ENCODE data around the gene CELSR1.

CELSR1 gene

DNA sequence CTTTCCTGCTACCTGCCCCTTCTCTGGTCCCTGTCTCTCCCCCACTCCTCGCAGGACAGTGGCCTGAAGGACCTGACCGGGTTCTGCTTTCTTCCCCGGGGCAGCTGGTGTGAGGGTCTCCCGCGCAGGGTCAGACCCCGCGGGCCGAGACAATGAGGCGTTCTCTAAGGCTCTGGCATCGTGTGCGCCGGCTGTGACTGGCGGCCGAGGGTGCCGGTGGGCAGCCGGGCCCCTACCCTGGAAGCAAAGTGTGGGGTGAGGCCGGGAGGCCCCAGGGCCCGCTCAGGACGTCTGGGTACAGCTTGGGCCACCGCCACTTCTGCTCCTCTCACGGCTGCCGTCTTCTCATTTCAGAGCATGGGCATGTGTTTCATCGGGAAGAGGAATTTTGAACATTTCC is 185.7 kb downstream of the CELSR1 start:
- DNase-seq (no peak), ATAC-seq (no peak)
- H3K36me3 Mint-ChIP-seq (ENCODE audit: low read depth) = peaks cover 37% of the 10 kb centered on the region
- H3K27me3 Mint-ChIP-seq = no peaks in the 10 kb centered on the region
- no peak overlapping the region for H3K4me3 Mint-ChIP-seq
- H3K27ac Mint-ChIP-seq = no peak overlapping the region
- no peaks in the 10 kb centered on the region for H3K9me3 Mint-ChIP-seq
- peaks cover 3% of the 10 kb centered on the region for H3K4me1 Mint-ChIP-seq

- Mint-ChIP-seq H3K4me1 (peaks cover 3% of the 10 kb centered on the region), H3K27me3 (no peaks in the 10 kb centered on the region), H3K9me3 (no peaks in the 10 kb centered on the region), H3K27ac (no peak overlapping the region), H3K36me3 (ENCODE audit: low read depth) (peaks cover 41% of the 10 kb centered on the region), H3K4me3 (no peak overlapping the region)
- ATAC-seq = no peak
- no peak for DNase-seq
These were observed 186.2 kb downstream of the CELSR1 start for GRCh38 chr22:46351131-46351735.

- Mint-ChIP-seq H3K4me3 (no peak overlapping the region), H3K9me3 (no peaks in the 10 kb centered on the region), H3K4me1 (peaks cover 3% of the 10 kb centered on the region), H3K27ac (no peak overlapping the region), H3K27me3 (no peaks in the 10 kb centered on the region), H3K36me3 (ENCODE audit: low read depth) (peaks cover 47% of the 10 kb centered on the region)
- ATAC-seq = no peak
- no peak for DNase-seq
These were observed 186.8 kb downstream of the CELSR1 start for GRCh38 chr22:46350646-46351045.

DNA sequence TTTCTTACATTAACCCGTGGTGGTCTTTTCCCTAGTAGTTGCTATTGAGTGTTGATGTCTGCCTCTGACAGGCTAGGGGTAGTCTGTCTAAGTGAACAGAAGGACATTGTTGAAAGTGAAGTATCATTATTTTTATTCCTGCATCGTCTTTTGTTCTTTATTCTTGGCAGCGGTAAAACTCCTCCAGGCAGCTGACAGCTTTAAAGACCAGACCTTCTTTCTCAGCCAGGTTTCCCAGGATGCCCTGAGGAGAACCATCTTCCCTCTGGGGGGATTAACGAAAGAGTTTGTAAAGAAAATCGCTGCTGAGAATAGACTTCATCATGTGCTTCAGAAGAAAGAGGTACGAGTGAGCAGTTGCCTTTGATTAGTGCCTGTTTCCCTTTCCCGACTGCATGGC is 187.3 kb downstream of the CELSR1 start:
- H3K4me1 Mint-ChIP-seq = peaks cover 3% of the 10 kb centered on the region
- peaks cover 47% of the 10 kb centered on the region for H3K36me3 Mint-ChIP-seq (ENCODE audit: low read depth)
- H3K4me3 Mint-ChIP-seq = no peak overlapping the region
- H3K27ac Mint-ChIP-seq = no peak overlapping the region
- ATAC-seq (no peak), DNase-seq (no peak)
- H3K9me3 Mint-ChIP-seq = no peaks in the 10 kb centered on the region
- no peaks in the 10 kb centered on the region for H3K27me3 Mint-ChIP-seq

DNA sequence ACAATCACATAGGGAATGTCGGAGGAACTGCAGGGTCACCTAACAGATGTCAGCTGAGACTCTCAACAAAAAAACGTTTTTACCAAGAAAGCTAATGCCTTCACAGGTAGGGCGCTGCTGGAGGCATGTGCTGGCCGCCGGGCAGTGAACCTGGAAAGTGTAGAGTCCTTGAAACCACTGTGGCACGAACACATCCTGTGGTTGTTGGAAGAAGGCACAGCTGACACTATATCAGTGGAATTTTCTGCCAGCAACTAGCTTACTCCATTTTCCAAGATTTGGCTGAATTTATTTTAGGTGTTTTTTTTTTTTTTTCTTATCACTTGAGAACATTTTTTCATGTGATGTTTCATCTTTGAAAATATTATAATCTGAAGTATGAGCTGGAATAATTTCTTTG is 187.7 kb downstream of the CELSR1 start:
- DNase-seq = no peak
- peaks cover 49% of the 10 kb centered on the region for H3K36me3 Mint-ChIP-seq (ENCODE audit: low read depth)
- no peak for ATAC-seq

GRCh38 chr22:46349238-46349637 is 188.2 kb downstream of the CELSR1 start:
- Mint-ChIP-seq H3K36me3 (ENCODE audit: low read depth) (peaks cover 53% of the 10 kb centered on the region), H3K9me3 (no peaks in the 10 kb centered on the region), H3K27ac (no peak overlapping the region), H3K4me1 (peaks cover 3% of the 10 kb centered on the region), H3K4me3 (no peak overlapping the region), H3K27me3 (no peaks in the 10 kb centered on the region)
- ATAC-seq = no peak
- no peak for DNase-seq

More for the DNA sequence above, 187.7 kb downstream of the CELSR1 start:
- Mint-ChIP-seq H3K4me1 (peaks cover 3% of the 10 kb centered on the region), H3K4me3 (no peak overlapping the region), H3K27me3 (no peaks in the 10 kb centered on the region), H3K9me3 (no peaks in the 10 kb centered on the region), H3K27ac (no peak overlapping the region)

DNA sequence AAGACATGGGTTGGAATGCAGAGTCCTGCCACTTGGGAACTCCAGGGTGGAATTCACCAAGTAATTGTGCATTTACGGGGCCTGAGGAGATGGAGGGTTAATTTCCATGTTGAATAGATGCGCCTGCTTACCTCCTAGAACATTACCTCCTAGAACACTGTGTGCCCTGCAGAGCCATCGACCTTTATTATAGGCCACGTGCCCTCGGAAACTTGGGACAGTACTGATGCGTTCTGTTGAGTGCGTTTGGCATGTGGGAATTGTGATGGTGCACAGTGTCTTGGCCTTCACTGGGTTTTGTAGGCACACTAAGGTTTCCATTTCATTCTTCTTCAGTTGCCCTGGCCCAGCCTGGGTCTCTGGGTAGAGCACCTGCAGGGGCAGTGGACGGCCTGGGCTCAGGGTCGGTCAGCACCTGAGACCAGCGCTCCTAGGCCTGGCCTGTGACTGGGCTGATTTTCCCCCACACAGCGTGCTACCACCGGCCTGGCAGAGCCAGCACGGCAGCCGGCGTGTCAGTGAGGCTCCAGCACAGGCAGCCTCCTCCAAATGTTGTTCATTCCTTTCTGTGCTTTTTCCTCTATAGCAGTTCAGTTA is 189.2 kb downstream of the CELSR1 start:
- ATAC-seq = no peak
- Mint-ChIP-seq H3K27me3 (no peaks in the 10 kb centered on the region), H3K36me3 (ENCODE audit: low read depth) (peaks cover 53% of the 10 kb centered on the region), H3K4me3 (no peak overlapping the region), H3K4me1 (peaks cover 3% of the 10 kb centered on the region), H3K9me3 (no peaks in the 10 kb centered on the region), H3K27ac (no peak overlapping the region)
- DNase-seq = no peak

DNA sequence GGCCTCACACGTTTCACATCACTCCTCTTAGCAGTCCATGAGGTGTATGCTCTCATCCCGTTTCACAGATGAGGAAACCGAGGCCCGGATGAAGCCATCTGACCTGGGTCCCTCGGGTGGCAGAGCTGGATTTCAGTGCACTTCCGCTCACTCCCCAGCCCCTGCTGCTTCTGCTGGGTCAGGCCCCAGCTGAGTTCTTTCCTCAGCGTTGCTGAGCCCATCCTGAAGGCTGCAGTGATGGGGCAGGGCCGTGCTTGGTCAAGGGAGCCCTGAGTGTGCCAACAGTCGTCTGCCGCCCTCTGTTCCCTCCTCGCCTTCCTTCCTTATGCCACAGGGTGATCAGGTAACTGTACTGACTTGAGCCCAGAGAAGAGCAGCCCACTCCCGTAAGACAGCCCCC is 189.8 kb downstream of the CELSR1 start:
- Mint-ChIP-seq H3K4me1 (peaks cover under 1% of the 10 kb centered on the region), H3K27me3 (no peaks in the 10 kb centered on the region), H3K36me3 (ENCODE audit: low read depth) (peaks cover 56% of the 10 kb centered on the region), H3K27ac (no peak overlapping the region), H3K4me3 (no peak overlapping the region), H3K9me3 (no peaks in the 10 kb centered on the region)
- ATAC-seq (no peak), DNase-seq (no peak)

DNA sequence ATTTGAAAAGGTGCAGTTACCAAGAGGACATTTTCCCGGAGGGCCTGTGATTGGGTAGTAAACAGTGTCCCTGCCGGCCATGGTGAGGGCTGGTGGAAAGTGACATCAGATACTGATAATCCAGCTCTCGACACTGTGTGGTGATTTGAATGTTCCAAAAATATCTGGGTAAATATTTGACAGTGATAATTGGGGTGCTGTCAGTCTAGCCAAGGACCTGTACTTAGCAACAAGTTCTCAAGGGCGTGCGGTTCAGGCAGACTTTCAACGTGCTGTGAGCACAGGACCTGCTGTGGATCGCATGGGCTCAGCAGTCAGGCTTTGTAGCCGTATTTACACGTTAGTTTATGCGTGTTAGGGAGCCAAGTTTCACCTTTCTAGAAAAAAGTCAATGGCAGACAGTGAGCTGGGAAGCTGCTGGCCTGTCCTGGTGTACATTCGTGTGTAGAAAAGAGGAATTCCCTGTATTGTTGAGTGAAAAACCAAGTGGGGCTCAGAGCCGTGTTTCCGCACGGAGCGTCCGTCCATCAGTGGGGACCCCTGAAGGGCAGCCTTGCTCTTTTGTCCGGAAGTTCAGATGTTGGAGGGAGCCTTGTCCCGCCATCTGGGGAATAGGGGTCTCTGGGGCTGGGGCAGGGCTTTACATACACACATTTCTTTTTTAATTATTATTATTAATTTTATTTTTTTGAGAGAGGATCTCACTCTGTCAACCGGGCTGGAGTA is 190.6 kb downstream of the CELSR1 start:
- DNase-seq (no peak), ATAC-seq (no peak)
- Mint-ChIP-seq H3K9me3 (no peaks in the 10 kb centered on the region), H3K4me3 (no peak overlapping the region), H3K36me3 (ENCODE audit: low read depth) (peaks cover 52% of the 10 kb centered on the region), H3K27ac (no peak overlapping the region), H3K27me3 (no peaks in the 10 kb centered on the region), H3K4me1 (no peaks in the 10 kb centered on the region)

DNA sequence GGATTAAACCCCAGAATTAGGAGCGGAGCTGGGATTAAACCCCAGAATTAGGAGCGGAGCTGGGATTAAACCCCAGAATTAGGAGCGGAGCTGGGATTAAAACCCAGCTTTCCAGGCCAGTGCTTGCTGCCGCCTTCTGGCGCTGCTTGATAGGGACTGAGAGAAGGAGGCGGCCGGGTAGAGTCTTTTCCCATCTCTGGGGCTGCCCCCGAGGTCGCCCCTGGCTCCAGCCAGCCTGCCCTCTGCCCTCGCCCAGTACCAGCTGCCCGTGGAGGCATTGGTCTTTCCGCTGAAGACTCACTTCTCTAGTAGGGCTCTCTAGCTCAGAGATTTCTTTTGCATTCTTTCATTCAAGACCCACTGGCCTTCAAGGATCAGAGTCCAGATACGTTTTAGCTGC is 196.7 kb downstream of the CELSR1 start:
- H3K4me1 Mint-ChIP-seq = peaks cover 26% of the 10 kb centered on the region
- H3K27me3 Mint-ChIP-seq = no peaks in the 10 kb centered on the region
- H3K27ac Mint-ChIP-seq = no peak overlapping the region
- no peak for DNase-seq
- no peaks in the 10 kb centered on the region for H3K9me3 Mint-ChIP-seq
- no peak for ATAC-seq
- no peak overlapping the region for H3K4me3 Mint-ChIP-seq
- peaks cover 66% of the 10 kb centered on the region for H3K36me3 Mint-ChIP-seq (ENCODE audit: low read depth)

DNA sequence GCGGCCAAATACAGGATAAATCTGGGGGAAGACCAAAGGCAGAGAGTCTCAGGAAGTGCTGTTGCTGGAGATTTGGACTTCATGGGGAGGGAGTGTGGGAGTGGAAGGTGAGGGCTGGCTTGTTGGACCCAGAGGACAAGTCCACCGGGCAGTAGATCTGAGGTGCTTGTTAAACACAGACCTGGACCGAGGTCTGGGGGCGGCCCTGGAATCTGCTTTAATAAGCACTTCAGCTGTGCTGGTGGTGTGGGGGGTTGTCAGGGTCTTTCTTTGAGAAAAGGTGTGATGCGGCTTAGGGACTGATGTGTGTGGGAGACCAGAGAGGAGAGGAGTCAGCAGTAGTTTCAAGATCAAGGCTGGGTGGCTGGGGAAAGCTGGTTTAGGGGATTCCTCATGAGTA is 197.5 kb downstream of the CELSR1 start:
- no peak for ATAC-seq
- Mint-ChIP-seq H3K27ac (no peak overlapping the region), H3K36me3 (ENCODE audit: low read depth) (peaks cover 61% of the 10 kb centered on the region), H3K4me3 (no peak overlapping the region), H3K4me1 (peaks cover 28% of the 10 kb centered on the region), H3K9me3 (no peaks in the 10 kb centered on the region), H3K27me3 (no peaks in the 10 kb centered on the region)
- no peak for DNase-seq

GRCh38 chr22:46338636-46339035 is 198.8 kb downstream of the CELSR1 start:
- ATAC-seq = no peak
- Mint-ChIP-seq H3K36me3 (ENCODE audit: low read depth) (peaks cover 53% of the 10 kb centered on the region), H3K27me3 (no peaks in the 10 kb centered on the region), H3K9me3 (no peaks in the 10 kb centered on the region), H3K27ac (peak overlapping the region; percentile 40), H3K4me3 (no peak overlapping the region), H3K4me1 (peaks cover 32% of the 10 kb centered on the region)
- no peak for DNase-seq

DNA sequence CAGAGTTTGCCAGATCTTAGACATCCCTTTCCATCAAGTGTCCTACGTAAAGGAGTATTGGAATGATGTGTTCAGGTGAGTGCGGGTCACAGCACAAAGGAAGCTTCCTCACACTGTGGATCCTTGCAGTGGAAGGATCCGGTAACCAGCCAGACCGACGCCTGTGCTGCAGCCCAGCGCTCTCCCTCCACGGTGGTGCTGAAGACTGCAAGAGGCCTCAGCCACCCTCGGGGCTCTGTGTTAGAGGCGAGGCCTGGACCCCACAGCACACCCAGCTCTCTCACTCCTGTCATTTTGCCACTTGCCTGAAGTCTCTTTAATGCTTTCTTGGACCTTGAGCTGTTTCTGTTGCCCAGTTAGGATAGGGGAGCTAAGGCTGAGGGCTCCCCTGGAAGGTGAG is 199.6 kb downstream of the CELSR1 start:
- peaks cover 56% of the 10 kb centered on the region for H3K36me3 Mint-ChIP-seq (ENCODE audit: low read depth)
- H3K9me3 Mint-ChIP-seq = no peaks in the 10 kb centered on the region
- H3K27ac Mint-ChIP-seq = no peak overlapping the region

DNA sequence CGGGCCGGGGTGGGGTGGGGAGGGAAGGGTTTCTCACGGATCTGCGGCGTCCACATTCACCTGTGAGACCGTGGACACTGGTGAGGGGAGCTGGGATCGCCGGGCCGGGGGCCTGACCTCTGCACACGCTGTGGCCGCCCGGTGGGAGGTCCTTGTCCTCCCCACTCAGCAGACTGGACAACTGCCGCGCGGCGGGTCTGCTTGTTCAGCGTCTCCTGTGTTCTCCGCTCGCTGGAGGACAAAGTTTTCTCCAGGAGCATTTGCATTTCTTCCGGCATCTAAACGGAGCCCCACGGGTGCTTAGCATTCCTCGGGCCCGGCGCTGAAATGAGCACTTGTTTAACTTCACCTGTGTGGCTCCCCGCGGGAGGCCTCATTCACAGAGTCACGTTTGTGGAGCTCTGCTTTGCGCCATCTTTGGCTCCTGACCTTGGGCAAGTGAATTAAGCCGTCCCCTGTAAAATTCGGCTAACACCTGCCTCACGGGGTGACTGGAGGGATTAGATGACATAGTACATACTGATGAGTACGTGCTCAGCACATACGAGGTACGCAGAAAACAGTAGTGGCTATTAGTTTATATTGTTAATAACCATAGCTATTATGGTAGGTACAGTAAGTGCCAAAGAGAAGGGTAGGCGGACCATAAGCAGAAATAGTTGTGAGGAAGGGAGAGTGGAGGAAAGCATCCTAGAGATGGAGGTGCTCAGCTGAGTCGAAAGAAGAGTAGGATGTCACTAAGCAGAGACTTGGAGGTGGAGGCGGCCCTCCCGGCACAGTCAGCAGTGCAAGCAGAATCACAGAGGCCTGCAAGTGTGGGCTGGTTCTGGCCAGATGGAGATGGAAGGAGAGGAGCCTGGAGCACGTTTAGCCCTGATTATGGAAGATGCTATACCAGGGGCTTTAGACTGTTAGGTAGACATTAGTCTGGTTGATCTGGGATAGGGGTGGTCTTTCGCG is 201.0 kb downstream of the CELSR1 start:
- Mint-ChIP-seq H3K4me1 (peaks cover 32% of the 10 kb centered on the region), H3K27me3 (no peaks in the 10 kb centered on the region), H3K9me3 (no peaks in the 10 kb centered on the region), H3K4me3 (peak overlapping the region; percentile 96), H3K36me3 (ENCODE audit: low read depth) (peaks cover 50% of the 10 kb centered on the region), H3K27ac (peak overlapping the region; percentile 93)
- peak; percentile 13 for DNase-seq
- ATAC-seq = no peak

More for the DNA sequence above, 199.6 kb downstream of the CELSR1 start:
- H3K4me3 Mint-ChIP-seq = peak overlapping the region; percentile 96
- H3K27me3 Mint-ChIP-seq = no peaks in the 10 kb centered on the region
- ATAC-seq (no peak), DNase-seq (no peak)
- peaks cover 32% of the 10 kb centered on the region for H3K4me1 Mint-ChIP-seq

Data from activated naive CD8-positive, alpha-beta T cell treated with anti-CD3 and anti-CD28 coated beads, Interleukin-2, amount 50 U/mL, for 24 hours (primary cell).